GM12878 (cell line): ENCODE results near the gene NRP1. TPM values are rescaled to one million over a fixed set of nuclear protein-coding genes. Genes with fewer than 3 reads are reported as not detected.

Source experiments
- ATAC-seq: fragments of 200-7000 bp; cut with Tn5 transposase; 3 replicates; pipeline ENCODE4 v1.9.1; 2020; ENCODE audit warnings: mild to moderate bottlenecking, moderate library complexity
- BruUV-seq: library from RNA; stranded (reverse); fragments of 400-500 nt; replicated peaks from 2 replicates; lab custom pipeline; 2021; lab: Mats Ljungman, UMichigan
- CTCF ChIA-PET: fragments of 300-600 bp; sonication (Branson Sonifier 250); formaldehyde crosslinking; extraction: SDS; loops from one replicate; lab custom pipeline; 2021; ENCODE audit warnings: inconsistent platforms; lab: Yijun Ruan, JAX
- POLR2A ChIA-PET: fragments of 350-600 bp; formaldehyde crosslinking; extraction: SDS; loops from one replicate; lab custom pipeline; 2021; ENCODE audit warnings: inconsistent platforms; lab: Charles Lee
- RAD21 ChIA-PET: fragments of 300-600 bp; sonication (Branson Sonifier 250); formaldehyde crosslinking; loops from one replicate; lab custom pipeline; 2023; ENCODE audit warnings: antibody characterized with exemption; ENCODE audit not compliant: unreplicated experiment; lab: Charles Lee
- SMC1A ChIA-PET: fragments of 300-600 bp; sonication (Branson Sonifier 250); formaldehyde crosslinking; loops from one replicate; lab custom pipeline; 2023; ENCODE audit not compliant: unreplicated experiment, uncharacterized antibody; lab: Charles Lee
- DNase-seq: peaks from one replicate; pipeline ENCODE4 v3.0.0-alpha.2; 2011; ENCODE audit warnings: low read depth, low spot score
- FAIRE-seq: peaks from 3 replicates; lab custom pipeline; 2011; peaks lifted over from hg19 to GRCh38; lab: Jason Lieb, UNC
- H2AFZ ChIP-seq: 2 replicates; pipeline ENCODE4 v1.6.0; 2011; ENCODE audit warnings: low read depth, low read length, control low read depth; ENCODE audit not compliant: control insufficient read depth
- H3K27ac ChIP-seq: 2 replicates; pipeline ENCODE4 v1.5.1; 2011; ENCODE audit warnings: control low read depth; ENCODE audit not compliant: control insufficient read depth, insufficient read depth
- H3K27me3 ChIP-seq, 2 experiments: replicated peaks in 1 of 2; 2 replicates each; pipeline versions ENCODE4 v1.6.0 to v1.6.1; 2011; ENCODE audit warnings: low read length in 1 of 2; ENCODE audit not compliant: control insufficient read depth in 2 of 2, insufficient read depth in 2 of 2
- H3K36me3 ChIP-seq, 2 experiments: 2 replicates each; pipeline ENCODE4 v1.5.1; 2011; ENCODE audit warnings: low read length in 1 of 2; ENCODE audit not compliant: control insufficient read depth in 2 of 2, insufficient read depth in 2 of 2
- H3K4me1 ChIP-seq: 2 replicates; pipeline ENCODE4 v1.6.1; 2011; ENCODE audit warnings: mild to moderate bottlenecking, low read length, moderate library complexity, mixed read lengths; ENCODE audit not compliant: control insufficient read depth, insufficient read depth
- H3K4me2 ChIP-seq: 2 replicates; pipeline ENCODE4 v1.6.0; 2011; ENCODE audit warnings: control low read depth; ENCODE audit not compliant: control insufficient read depth, insufficient read depth
- H3K4me3 ChIP-seq: fragments of 200-600 bp; sonication (generic); 2 replicates; pipeline ENCODE4 v1.5.1; 2016
- H3K79me2 ChIP-seq: 2 replicates; pipeline ENCODE4 v1.6.0; 2011; ENCODE audit warnings: low read length; ENCODE audit not compliant: control insufficient read depth, insufficient read depth
- H3K9ac ChIP-seq: 2 replicates; pipeline ENCODE4 v1.8.0; 2011; ENCODE audit warnings: low read length, control low read depth, mixed read lengths; ENCODE audit not compliant: control insufficient read depth, insufficient read depth
- H3K9me3 ChIP-seq: replicated peaks from 3 replicates; pipeline ENCODE4 v1.5.1; 2011; ENCODE audit warnings: mild to moderate bottlenecking, low read length; ENCODE audit not compliant: control insufficient read depth, insufficient read depth
- H4K20me1 ChIP-seq: 2 replicates; pipeline ENCODE4 v1.6.0; 2011; ENCODE audit not compliant: control insufficient read depth, insufficient read depth
- ASH2L ChIP-seq: fragments of 300-600, 200-600 bp; sonication (generic); IDR thresholded peaks from 2 replicates; pipeline ENCODE4 v1.6.1; 2017; ENCODE audit warnings: low read depth, mild to moderate bottlenecking, borderline replicate concordance
- BCLAF1 ChIP-seq: fragments of 450-650 bp; IDR thresholded peaks from 2 replicates; pipeline ENCODE4 v1.6.1; 2017; ENCODE audit warnings: antibody characterized with exemption, mild to moderate bottlenecking, moderate library complexity
- CBX5 ChIP-seq: sonication (generic); IDR thresholded peaks from 2 replicates; pipeline ENCODE4 v1.6.1; 2016; ENCODE audit warnings: low read depth, moderate library complexity, mild to moderate bottlenecking, inconsistent platforms
- CREB1 ChIP-seq: IDR thresholded peaks from 2 replicates; pipeline ENCODE4 v1.6.1; 2012; ENCODE audit warnings: low read depth, mild to moderate bottlenecking, inconsistent platforms
- DPF2 ChIP-seq: fragments of 450-650 bp; IDR thresholded peaks from 2 replicates; pipeline ENCODE4 v1.6.1; 2017; ENCODE audit warnings: mild to moderate bottlenecking
- EGR1 ChIP-seq, 2 experiments: IDR thresholded peaks; 1 replicate in 1 of 2; 2 replicates in 1 of 2; pipeline ENCODE4 v1.6.1; 2011 to 2012; ENCODE audit warnings: low read depth in 2 of 2, low read length in 2 of 2, borderline replicate concordance in 1 of 2, mild to moderate bottlenecking in 1 of 2, moderate library complexity in 1 of 2
- JUND ChIP-seq: IDR thresholded peaks from 2 replicates; pipeline ENCODE4 v1.6.1; 2012; ENCODE audit warnings: low read depth, mild to moderate bottlenecking, low read length, improper control_type of control experiment, moderate library complexity
- MAX ChIP-seq: IDR thresholded peaks from 2 replicates; pipeline ENCODE4 v1.6.1; 2012; ENCODE audit warnings: low read depth, low read length, improper control_type of control experiment
- MLLT1 ChIP-seq: fragments of 450-650 bp; IDR thresholded peaks from 2 replicates; pipeline ENCODE4 v1.6.1; 2016; ENCODE audit warnings: mild to moderate bottlenecking
- NFYA ChIP-seq: IDR thresholded peaks from 2 replicates; pipeline ENCODE4 v1.6.1; 2011; ENCODE audit warnings: low read depth, mild to moderate bottlenecking, low read length, improper control_type of control experiment, borderline replicate concordance
- ZNF384 ChIP-seq: IDR thresholded peaks from 2 replicates; pipeline ENCODE4 v1.6.1; 2012; ENCODE audit warnings: low read depth, mild to moderate bottlenecking, low read length, improper control_type of control experiment, borderline replicate concordance
- WGBS: methylation state at CpG from one replicate; pipeline ENCODE4 v1.1.6; 2016; ENCODE audit warnings: low lambda C conversion rate; ENCODE audit not compliant: insufficient replicate concordance, insufficient coverage; ENCODE audit errors: missing lambda C conversion rate; 5-methylcytosine and 5-hydroxymethylcytosine counted together
- in situ Hi-C: fragments of 300-500 bp; cut with MboI; formaldehyde crosslinking; loops from 9 replicates; pipeline ENCODE4 v1.14.3; 2018; ENCODE audit warnings: mixed read lengths
- intact Hi-C: fragments of 100-400 bp; cut with micrococcal nuclease; formaldehyde crosslinking; loops from one replicate; pipeline ENCODE4 v1.14.2; 2022; ENCODE audit not compliant: unreplicated experiment
- polyA plus RNA-seq, 11 experiments: library from polyadenylated mRNA; depleted of rRNA in 4 of 11; unstranded in 6 of 11; stranded (reverse) in 5 of 11; fragments of >200 nt; fragmentation: Nextera tagmentation in 4 of 11; fragmentation: Illumina TruSeq in 1 of 11; extraction: Ambion mirVana in 4 of 11; extraction: Trizol in 1 of 11; gene quantifications; 1 replicate in 1 of 11; 2 replicates in 10 of 11; pipeline versions ENCODE4 v1.2.1 to v1.2.3, GENCODE V29; 2011 to 2016; ENCODE audit warnings: inconsistent platforms in 2 of 11, missing spikeins in 2 of 11, low read depth in 1 of 11
- total RNA-seq, 4 experiments: library from RNA; depleted of rRNA in 3 of 4; stranded (reverse); fragments of >200 nt in 3 of 4; fragmentation: Illumina TruSeq in 1 of 4; extraction: Trizol in 1 of 4; gene quantifications; 2 replicates each; pipeline versions ENCODE4 v1.2.1 to v1.2.3, GENCODE V29; 2013 to 2021
- TF ChIP-seq, protein P1 (sequence below): fragments of 450-650 bp; IDR thresholded peaks from 2 replicates; pipeline ENCODE4 v1.6.1; 2016; ENCODE audit warnings: mild to moderate bottlenecking, moderate library complexity, borderline replicate concordance

NRP1 gene
- total and polyA plus RNA-seq, 10 of the 15 experiments (the other 5 are each of a cell fraction or from before 2014, with no cell fraction given): 0.11 to 12.1 (median 0.52) TPM

GRCh38 chr10:33345236-33345635 is 10.8 kb upstream of the NRP1 start (continued):
- TF ChIP-seq MLLT1: no peak
- no peak for TF ChIP-seq ASH2L
- TF ChIP-seq JUND: no peak
- no peak for TF ChIP-seq ZNF384

DNA sequence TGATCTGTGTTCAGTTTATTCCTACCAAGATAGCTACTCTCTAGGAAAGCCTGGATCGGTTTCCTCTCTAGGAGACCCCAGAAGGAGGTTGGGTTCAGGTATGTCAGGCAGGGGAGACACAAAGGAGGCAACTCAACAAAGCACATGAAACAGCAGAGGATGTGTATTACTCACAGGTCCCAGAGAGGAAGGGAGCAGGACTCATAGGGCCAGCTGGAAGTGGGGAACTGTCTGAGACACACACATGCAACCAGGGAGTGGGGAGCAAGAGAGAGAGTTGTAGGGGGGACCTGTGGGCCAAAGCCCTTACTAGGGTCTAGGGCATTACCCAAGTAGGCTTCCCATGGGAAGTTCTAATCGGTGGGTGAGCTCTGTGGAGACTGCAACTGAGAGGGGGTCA is 10.2 kb upstream of the NRP1 start:
- Histone ChIP-seq H3K4me2 (no peak overlapping the region), H3K4me1 (no peaks in the 10 kb centered on the region), H3K27ac (no peak overlapping the region), H3K4me3 (no peak overlapping the region), H3K9ac (no peak overlapping the region), H3K36me3 (no peaks in the 10 kb centered on the region), H3K9me3 (no peaks in the 10 kb centered on the region), H2AFZ (no peak overlapping the region), H3K27me3 (peaks cover 0 to 2% of the 10 kb centered on the region in 2 experiments; a peak in 1 of 4 replicates), H3K79me2 (no peaks in the 10 kb centered on the region), H4K20me1 (no peaks in the 10 kb centered on the region)
- ChIA-PET SMC1A (interaction anchor here (0.6 to 1.6 kb wide), 6 partner anchors 10 to 632 kb away, joined by 3 to 5 read pairs (median 3); partner anchors contain the start of gene NRP1), POLR2A (no interaction called here), RAD21 (no interaction called here), CTCF (interaction anchor here (1.3 kb wide), 1 partner anchor 14 kb away, joined by 5 read pairs; no protein-coding TSS in a partner anchor)
- intact Hi-C loops: no loop called here
- 23% methylated on average over 2 of the region's 2 CpGs for WGBS
- ATAC-seq (no peak), DNase-seq (no peak), FAIRE-seq (no peak)
- no TSS peak for BruUV-seq
- in situ Hi-C loops: no loop called here
- TF ChIP-seq DPF2 (no peak), NFYA (no peak), CBX5 (no peak), CREB1 (no peak), BCLAF1 (no peak), MAX (no peak), EGR1 (IDR thresholded peaks at IDR 0.05; ENCODE audit: borderline replicate concordance in 1 of 2, low read depth in 2 of 2, low read length in 2 of 2) (no peak)
- TF ChIP-seq, protein P1, sequence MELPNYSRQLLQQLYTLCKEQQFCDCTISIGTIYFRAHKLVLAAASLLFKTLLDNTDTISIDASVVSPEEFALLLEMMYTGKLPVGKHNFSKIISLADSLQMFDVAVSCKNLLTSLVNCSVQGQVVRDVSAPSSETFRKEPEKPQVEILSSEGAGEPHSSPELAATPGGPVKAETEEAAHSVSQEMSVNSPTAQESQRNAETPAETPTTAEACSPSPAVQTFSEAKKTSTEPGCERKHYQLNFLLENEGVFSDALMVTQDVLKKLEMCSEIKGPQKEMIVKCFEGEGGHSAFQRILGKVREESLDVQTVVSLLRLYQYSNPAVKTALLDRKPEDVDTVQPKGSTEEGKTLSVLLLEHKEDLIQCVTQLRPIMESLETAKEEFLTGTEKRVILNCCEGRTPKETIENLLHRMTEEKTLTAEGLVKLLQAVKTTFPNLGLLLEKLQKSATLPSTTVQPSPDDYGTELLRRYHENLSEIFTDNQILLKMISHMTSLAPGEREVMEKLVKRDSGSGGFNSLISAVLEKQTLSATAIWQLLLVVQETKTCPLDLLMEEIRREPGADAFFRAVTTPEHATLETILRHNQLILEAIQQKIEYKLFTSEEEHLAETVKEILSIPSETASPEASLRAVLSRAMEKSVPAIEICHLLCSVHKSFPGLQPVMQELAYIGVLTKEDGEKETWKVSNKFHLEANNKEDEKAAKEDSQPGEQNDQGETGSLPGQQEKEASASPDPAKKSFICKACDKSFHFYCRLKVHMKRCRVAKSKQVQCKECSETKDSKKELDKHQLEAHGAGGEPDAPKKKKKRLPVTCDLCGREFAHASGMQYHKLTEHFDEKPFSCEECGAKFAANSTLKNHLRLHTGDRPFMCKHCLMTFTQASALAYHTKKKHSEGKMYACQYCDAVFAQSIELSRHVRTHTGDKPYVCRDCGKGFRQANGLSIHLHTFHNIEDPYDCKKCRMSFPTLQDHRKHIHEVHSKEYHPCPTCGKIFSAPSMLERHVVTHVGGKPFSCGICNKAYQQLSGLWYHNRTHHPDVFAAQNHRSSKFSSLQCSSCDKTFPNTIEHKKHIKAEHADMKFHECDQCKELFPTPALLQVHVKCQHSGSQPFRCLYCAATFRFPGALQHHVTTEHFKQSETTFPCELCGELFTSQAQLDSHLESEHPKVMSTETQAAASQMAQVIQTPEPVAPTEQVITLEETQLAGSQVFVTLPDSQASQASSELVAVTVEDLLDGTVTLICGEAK: no peak
